H1 (cell line): ENCODE data around the gene FUT4. TPM values are rescaled to one million over a fixed set of nuclear protein-coding genes. Genes with fewer than 3 reads are reported as not detected.

Experiments
- CTCF ChIA-PET: fragments of 300-600 bp; sonication (Branson Sonifier 250); formaldehyde crosslinking; loops from one replicate; lab custom pipeline; 2021; ENCODE audit not compliant: partially characterized antibody; lab: Charles Lee
- POLR2A ChIA-PET: fragments of 300-600 bp; sonication (Branson Sonifier 250); formaldehyde crosslinking; loops from one replicate; lab custom pipeline; 2021; ENCODE audit warnings: inconsistent platforms; ENCODE audit not compliant: partially characterized antibody; lab: Charles Lee
- DNase-seq, 2 experiments: peaks; one replicate each; pipeline versions ENCODE4 v3.0.0 to v3.0.0-alpha.2; 2010 to 2022; ENCODE audit warnings: low spot score in 2 of 2, low read depth in 1 of 2, mixed read lengths in 1 of 2
- FAIRE-seq: peaks from 2 replicates; lab custom pipeline; 2011; peaks lifted over from hg19 to GRCh38; lab: Jason Lieb, UNC
- H2AFZ ChIP-seq: 2 replicates; pipeline ENCODE4 v1.8.1; 2012; ENCODE audit warnings: low read length, inconsistent platforms
- H2AK5ac ChIP-seq: 2 replicates; pipeline ENCODE4 v1.6.1; 2013; ENCODE audit warnings: low read depth, low read length
- H2BK120ac ChIP-seq: replicated peaks from 2 replicates; pipeline ENCODE3; 2013; ENCODE audit warnings: low read depth, low read length, inconsistent platforms
- H2BK12ac ChIP-seq: 2 replicates; pipeline ENCODE4 v1.6.1; 2013; ENCODE audit warnings: low read depth, low read length
- H2BK15ac ChIP-seq: 2 replicates; pipeline ENCODE4 v1.6.1; 2013; ENCODE audit warnings: low read length
- H2BK20ac ChIP-seq: 2 replicates; pipeline ENCODE4 v1.6.1; 2013; ENCODE audit warnings: low read length
- H2BK5ac ChIP-seq: 2 replicates; pipeline ENCODE4 v1.6.1; 2013; ENCODE audit warnings: low read depth, low read length
- H3K14ac ChIP-seq: 2 replicates; pipeline ENCODE4 v1.6.1; 2013; ENCODE audit warnings: inconsistent platforms; ENCODE audit not compliant: insufficient read length
- H3K18ac ChIP-seq: 2 replicates; pipeline ENCODE4 v1.6.1; 2013; ENCODE audit warnings: low read length; ENCODE audit errors: extremely low read depth
- H3K23ac ChIP-seq: 2 replicates; pipeline ENCODE4 v1.6.1; 2013; ENCODE audit warnings: inconsistent platforms; ENCODE audit not compliant: insufficient read length
- H3K23me2 ChIP-seq: 2 replicates; pipeline ENCODE4 v1.6.1; 2013; ENCODE audit warnings: low read depth, low read length
- H3K27ac ChIP-seq: 2 replicates; pipeline ENCODE4 v1.6.1; 2011; ENCODE audit warnings: low read depth, low read length, inconsistent platforms
- H3K27me3 ChIP-seq, 4 experiments: replicated peaks in 1 of 4; 1 replicate in 1 of 4; 2 replicates in 3 of 4; pipeline versions ENCODE4 v1.6.1 to v1.8.1; 2011 to 2013; ENCODE audit warnings: low read length in 3 of 4, mild to moderate bottlenecking in 3 of 4, inconsistent platforms in 2 of 4, mixed read lengths in 2 of 4, moderate library complexity in 1 of 4; ENCODE audit not compliant: control insufficient read depth in 3 of 4, insufficient read depth in 3 of 4; ENCODE audit errors: extremely low read depth in 1 of 4
- H3K36me3 ChIP-seq, 4 experiments: 2 replicates each; pipeline versions ENCODE4 v1.6.1 to v1.8.1; 2011 to 2013; ENCODE audit warnings: mild to moderate bottlenecking in 4 of 4, low read length in 3 of 4, moderate library complexity in 2 of 4, control low read depth in 1 of 4, inconsistent platforms in 1 of 4; ENCODE audit not compliant: insufficient read depth in 4 of 4, control insufficient read depth in 2 of 4
- H3K4ac ChIP-seq: replicated peaks from 2 replicates; pipeline ENCODE3; 2013; ENCODE audit warnings: low read length, low read depth, mixed read lengths, inconsistent platforms; ENCODE audit not compliant: insufficient read length
- H3K4me1 ChIP-seq, 4 experiments: replicated peaks in 1 of 4; 1 replicate in 1 of 4; 2 replicates in 3 of 4; pipeline versions ENCODE4 v1.6.1 to v1.8.1; 2011 to 2013; ENCODE audit warnings: low read length in 3 of 4, inconsistent platforms in 2 of 4, mixed read lengths in 1 of 4; ENCODE audit not compliant: insufficient read depth in 4 of 4, control insufficient read depth in 3 of 4
- H3K4me2 ChIP-seq, 2 experiments: 2 replicates each; pipeline versions ENCODE4 v1.6.1 to v1.8.1; 2011 to 2013; ENCODE audit warnings: low read depth in 2 of 2, low read length in 2 of 2, control low read depth in 1 of 2, inconsistent platforms in 1 of 2, mild to moderate bottlenecking in 1 of 2; ENCODE audit not compliant: insufficient read depth in 1 of 2
- H3K4me3 ChIP-seq, 4 experiments: fragments of 200-600, 300-600 bp in 1 of 4; sonication (generic), shearing (Covaris generic), sonication (Bioruptor Twin) in 1 of 4; 2 replicates each; pipeline versions ENCODE4 v1.5.1 to v1.8.1; 2011 to 2016; ENCODE audit warnings: low read length in 4 of 4, low read depth in 3 of 4, control low read depth in 2 of 4, inconsistent platforms in 2 of 4, mild to moderate bottlenecking in 2 of 4, mixed read lengths in 1 of 4, moderate library complexity in 1 of 4; ENCODE audit not compliant: insufficient read depth in 2 of 4; ENCODE audit errors: extremely low read depth in 1 of 4
- H3K56ac ChIP-seq: replicated peaks from 2 replicates; pipeline ENCODE3; 2013; ENCODE audit warnings: low read depth, mild to moderate bottlenecking, mixed read lengths, low read length, inconsistent platforms; ENCODE audit not compliant: insufficient read length
- H3K79me1 ChIP-seq: 2 replicates; pipeline ENCODE4 v1.6.1; 2013; ENCODE audit warnings: low read depth, low read length, control low read depth
- H3K79me2 ChIP-seq, 2 experiments: 2 replicates each; pipeline versions ENCODE4 v1.6.1 to v1.8.1; 2012 to 2013; ENCODE audit warnings: low read length in 2 of 2, mild to moderate bottlenecking in 2 of 2, inconsistent platforms in 1 of 2; ENCODE audit not compliant: insufficient read depth in 2 of 2, control insufficient read depth in 1 of 2
- H3K9ac ChIP-seq, 4 experiments: replicated peaks in 1 of 4; 1 replicate in 1 of 4; 2 replicates in 3 of 4; pipeline versions ENCODE4 v1.6.1 to v1.8.1; 2011 to 2013; ENCODE audit warnings: low read depth in 3 of 4, low read length in 3 of 4, control low read depth in 2 of 4, mild to moderate bottlenecking in 2 of 4, moderate library complexity in 2 of 4, inconsistent platforms in 1 of 4; ENCODE audit errors: extremely low read depth in 1 of 4
- H3K9me3 ChIP-seq, 2 experiments: 2 replicates each; pipeline versions ENCODE4 v1.6.1 to v1.8.1; 2012 to 2013; ENCODE audit warnings: mild to moderate bottlenecking in 2 of 2, moderate library complexity in 2 of 2, control low read depth in 1 of 2, inconsistent platforms in 1 of 2, low read depth in 1 of 2, low read length in 1 of 2, mixed read lengths in 1 of 2; ENCODE audit not compliant: insufficient read depth in 2 of 2
- H4K20me1 ChIP-seq, 2 experiments: replicated peaks in 1 of 2; 2 replicates each; pipeline versions ENCODE3 to v1.8.1; 2011 to 2013; ENCODE audit warnings: inconsistent platforms in 2 of 2, low read length in 2 of 2, mild to moderate bottlenecking in 1 of 2; ENCODE audit not compliant: insufficient read depth in 2 of 2, control insufficient read depth in 1 of 2
- H4K5ac ChIP-seq: 2 replicates; pipeline ENCODE4 v1.6.1; 2013; ENCODE audit warnings: low read length, low read depth, mixed read lengths, inconsistent platforms; ENCODE audit not compliant: insufficient read length
- H4K8ac ChIP-seq: 2 replicates; pipeline ENCODE4 v1.8.0; 2013; ENCODE audit warnings: mild to moderate bottlenecking, moderate library complexity, low read length, inconsistent platforms; ENCODE audit not compliant: insufficient read depth; ENCODE audit errors: extremely low read depth
- H4K91ac ChIP-seq: replicated peaks from 2 replicates; pipeline ENCODE3; 2013; ENCODE audit warnings: low read length, mixed read lengths, inconsistent platforms; ENCODE audit not compliant: insufficient read length
- BRCA1 ChIP-seq: IDR thresholded peaks from 2 replicates; pipeline ENCODE4 v1.6.1; 2012; ENCODE audit warnings: low read depth, low read length, improper control_type of control experiment
- EGR1 ChIP-seq: IDR thresholded peaks from 2 replicates; pipeline ENCODE4 v1.6.1; 2011; ENCODE audit warnings: low read depth, low read length, borderline replicate concordance
- EP300 ChIP-seq, 2 experiments: IDR thresholded peaks; 1 replicate in 1 of 2; 2 replicates in 1 of 2; pipeline ENCODE4 v1.6.1; 2011 to 2012; ENCODE audit warnings: low read depth in 2 of 2, low read length in 2 of 2, mild to moderate bottlenecking in 2 of 2, borderline replicate concordance in 1 of 2, inconsistent platforms in 1 of 2, moderate library complexity in 1 of 2
- POLR2A ChIP-seq, 2 experiments: IDR thresholded peaks; 1 replicate in 1 of 2; 2 replicates in 1 of 2; pipeline ENCODE4 v1.6.1; 2011; ENCODE audit warnings: low read depth in 2 of 2, low read length in 2 of 2, mild to moderate bottlenecking in 2 of 2; ENCODE audit errors: control extremely low read depth in 1 of 2
- POU5F1 ChIP-seq: IDR thresholded peaks from 2 replicates; pipeline ENCODE4 v1.6.1; 2011; ENCODE audit warnings: low read depth, mild to moderate bottlenecking, low read length, moderate library complexity
- RAD21 ChIP-seq, 2 experiments: IDR thresholded peaks in 1 of 2; conservative IDR thresholded peaks in 1 of 2; 2 replicates each; pipeline ENCODE4 v1.6.1; 2011; ENCODE audit warnings: low read depth in 2 of 2, low read length in 2 of 2, improper control_type of control experiment in 1 of 2, inconsistent platforms in 1 of 2, mild to moderate bottlenecking in 1 of 2, moderate library complexity in 1 of 2
- RBBP5 ChIP-seq: IDR thresholded peaks from 2 replicates; pipeline ENCODE4 v1.7.1; 2012; ENCODE audit warnings: low read depth, mild to moderate bottlenecking, inconsistent platforms, low read length, moderate library complexity, borderline replicate concordance
- SAP30 ChIP-seq: fragments of 300-600 bp; sonication (generic); IDR thresholded peaks from 2 replicates; pipeline ENCODE4 v1.7.1; 2012; ENCODE audit warnings: low read length, moderate library complexity, mild to moderate bottlenecking, inconsistent platforms; ENCODE audit not compliant: insufficient read depth, insufficient replicate concordance
- TBP ChIP-seq: IDR thresholded peaks from 2 replicates; pipeline ENCODE4 v1.6.1; 2011; ENCODE audit warnings: low read depth, low read length, improper control_type of control experiment
- WGBS, 2 experiments: shearing (Covaris generic) in 1 of 2; methylation state at CpG; one replicate each; pipeline versions ENCODE4 v1.1.6 to v1.1.7; 2013 to 2015; ENCODE audit warnings: low lambda C conversion rate in 2 of 2, mixed read lengths in 2 of 2, inconsistent platforms in 1 of 2, low coverage in 1 of 2, missing lambda C conversion rate in 1 of 2; ENCODE audit not compliant: insufficient replicate concordance in 2 of 2, insufficient coverage in 1 of 2, insufficient read length in 1 of 2; ENCODE audit errors: extremely low coverage in 1 of 2, missing lambda C conversion rate in 1 of 2; 5-methylcytosine and 5-hydroxymethylcytosine counted together
- polyA plus RNA-seq, 7 experiments: library from polyadenylated mRNA; depleted of rRNA in 3 of 7; stranded (reverse) in 5 of 7; unstranded in 2 of 7; fragments of >200 nt in 5 of 7; fragments of 200-250 nt in 2 of 7; gene quantifications; 1 replicate in 5 of 7; 2 replicates in 1 of 7; 4 replicates in 1 of 7; pipeline versions ENCODE4 v1.2.1 to v1.2.3, GENCODE V29; 2011 to 2013; ENCODE audit warnings: missing spikeins in 2 of 7, mixed read lengths in 2 of 7
- total RNA-seq: library from RNA; stranded (reverse); fragmentation: NEBNext Ultra II Directional; extraction: Animal tissue kit (Norgen Biotek cat#: 25700); gene quantifications from 2 replicates; pipeline ENCODE4 v1.2.1, GENCODE V29; 2021
- TF ChIP-seq, protein P1 (sequence below): IDR thresholded peaks from 2 replicates; pipeline ENCODE4 v1.6.1; 2012; ENCODE audit warnings: inconsistent platforms

The FUT4 gene
- total and polyA plus RNA-seq, 2 of the 8 experiments (the other 6 are each of a cell fraction or from before 2014, with no cell fraction given): 2.6 to 8.0 TPM

DNA sequence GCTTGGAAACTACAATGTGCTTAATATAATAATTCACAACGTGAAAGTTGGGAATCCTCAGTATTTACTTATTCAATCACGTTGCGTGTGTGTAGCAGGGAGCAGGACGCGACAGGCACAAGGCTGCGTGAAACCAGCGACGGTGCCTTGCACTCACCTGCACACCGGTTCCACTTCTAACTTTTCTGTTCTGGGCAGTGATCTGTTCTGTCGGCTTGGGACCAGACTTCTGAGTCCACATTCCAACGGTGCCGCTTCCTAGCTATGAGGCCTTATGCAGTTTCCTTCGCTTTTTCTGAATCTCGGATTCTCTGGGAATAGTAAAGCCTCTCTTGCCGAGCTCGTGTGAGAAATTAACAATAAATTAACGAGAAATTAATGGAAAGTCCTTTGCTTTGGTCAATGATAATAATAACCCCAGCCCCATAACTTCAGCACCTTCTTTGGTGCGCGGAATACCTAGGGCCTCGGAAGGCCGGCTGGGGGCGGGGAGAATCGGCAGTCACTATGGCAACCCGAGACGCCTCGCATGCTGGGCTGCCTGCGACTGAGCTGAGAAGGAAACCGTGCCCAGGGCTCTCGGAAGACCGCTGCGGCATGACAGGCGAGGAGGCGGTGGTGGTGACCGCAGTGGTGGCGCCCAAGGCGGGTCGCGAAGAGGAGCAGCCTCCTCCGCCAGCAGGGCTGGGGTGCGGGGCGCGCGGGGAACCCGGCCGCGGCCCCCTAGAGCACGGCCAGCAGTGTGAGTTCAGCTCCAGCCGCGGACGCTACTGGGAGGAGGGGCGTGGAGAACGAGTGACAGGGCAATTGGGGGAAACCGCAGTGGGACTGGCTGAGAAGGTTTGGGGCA, 31.6 kb upstream of the FUT4 start, which contains the start of gene C11orf97:
Gene C11orf97, plus strand, starts transcription at position 530 of the 850 bp plus-strand sequence. Its CDS starts 68 bp downstream, at position 598.
- H3K9me3 ChIP-seq: no peaks in the 10 kb centered on the region
- peaks cover 0 to 2% of the 10 kb centered on the region in 2 experiments for H4K20me1 ChIP-seq
- H4K8ac ChIP-seq: no peak within 1 kb of the TSS
- POLR2A ChIA-PET: interaction anchor here (0.9 to 1.7 kb wide), 2 partner anchors 20 to 38 kb away, joined by 3 read pairs; no protein-coding TSS in a partner anchor
- peaks cover 0 to 14% (median 13%) of the 10 kb centered on the region in 4 experiments; a peak in 5 of 7 replicates for H3K27me3 ChIP-seq
- H3K56ac ChIP-seq: no peak within 1 kb of the TSS
- peak within 1 kb of the TSS; percentile 40 to 60 (median 53) for H3K4me3 ChIP-seq
- no peak within 1 kb of the TSS for H3K18ac ChIP-seq
- H3K79me1 ChIP-seq: no peaks in the 10 kb centered on the region; the same call in 1 of the 2 replicates
- no peak within 1 kb of the TSS for H2BK15ac ChIP-seq
- no peak within 1 kb of the TSS for H3K14ac ChIP-seq
- peak; percentile 25 to 88 for DNase-seq
- H3K9ac ChIP-seq: peak within 1 kb of the TSS in 1 of 4 experiments; percentile 3; a peak in 1 of 7 replicates
- peaks cover 9% of the 10 kb centered on the region for H3K23me2 ChIP-seq
- WGBS, 2 experiments: 22% methylated on average over 38 of the region's 53 CpGs; no CpG with 5 or more reads in 1 of the 2 experiments
- H2BK12ac ChIP-seq: no peak within 1 kb of the TSS; the same call in 1 of the 2 replicates
- H3K4ac ChIP-seq: peak within 1 kb of the TSS; percentile 3
- H3K36me3 ChIP-seq: no peaks in the 10 kb centered on the region
- no peak within 1 kb of the TSS for H4K91ac ChIP-seq
- no peak within 1 kb of the TSS for H2BK120ac ChIP-seq
- no peak for FAIRE-seq
- no peak within 1 kb of the TSS for H4K5ac ChIP-seq
- CTCF ChIA-PET: interaction anchor here (0.6 to 2.8 kb wide), 7 partner anchors 9 to 617 kb away, joined by 3 to 16 read pairs (median 4); no protein-coding TSS in a partner anchor
- H3K23ac ChIP-seq: no peak within 1 kb of the TSS
- peak within 1 kb of the TSS; percentile 73 to 92 for H3K4me2 ChIP-seq
- H3K27ac ChIP-seq: no peak within 1 kb of the TSS
- no peak within 1 kb of the TSS for H2BK20ac ChIP-seq
- H3K4me1 ChIP-seq: peaks cover 0 to 4% (median 0%) of the 10 kb centered on the region in 4 experiments; a peak in 2 of 7 replicates
- H2AK5ac ChIP-seq: no peak within 1 kb of the TSS
- no peaks in the 10 kb centered on the region for H3K79me2 ChIP-seq
- H2BK5ac ChIP-seq: no peak within 1 kb of the TSS
- peak within 1 kb of the TSS; percentile 72 for H2AFZ ChIP-seq
- TF ChIP-seq TBP: peak; percentile 55; the same call in 1 of the 2 replicates
- no peak for TF ChIP-seq POU5F1
- TF ChIP-seq, protein P1, sequence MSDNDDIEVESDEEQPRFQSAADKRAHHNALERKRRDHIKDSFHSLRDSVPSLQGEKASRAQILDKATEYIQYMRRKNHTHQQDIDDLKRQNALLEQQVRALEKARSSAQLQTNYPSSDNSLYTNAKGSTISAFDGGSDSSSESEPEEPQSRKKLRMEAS: peak; percentile 48; the same call in 1 of the 2 replicates
- TF ChIP-seq EGR1: no peak
- no peak for TF ChIP-seq RBBP5
- no peak for TF ChIP-seq RAD21 (IDR thresholded peaks at IDR 0.05 in 1 of 2, conservative IDR thresholded peaks at IDR 0.05 in 1 of 2; ENCODE audit: low read depth in 2 of 2, low read length in 2 of 2)
- TF ChIP-seq POLR2A (IDR thresholded peaks at IDR 0.05; ENCODE audit: control extremely low read depth in 1 of 2, low read depth in 2 of 2, low read length in 2 of 2): no peak
- 0 out of 3 replicates have a peak, but pooled peaks of 1 of the 2 experiments have one; percentile 9 for TF ChIP-seq EP300 (IDR thresholded peaks at IDR 0.05; ENCODE audit: borderline replicate concordance in 1 of 2, low read depth in 2 of 2, low read length in 2 of 2)
- peak; percentile 93 for TF ChIP-seq SAP30
- TF ChIP-seq BRCA1: no peak
